Activated CD8-positive, alpha-beta memory T cell treated with anti-CD3 and anti-CD28 coated beads, Interleukin-2, amount 10 ng/mL, durations not matched to agents 7 days and 5 days (primary cell): ENCODE results near the gene COL6A2. TPM values are rescaled to one million over a fixed set of nuclear protein-coding genes. Genes with fewer than 3 reads are reported as not detected.
"Not testable (repeated sequence)": the region's sequence is repeated elsewhere in the genome, so short reads cannot be mapped to it uniquely, and the experiment has no call there.

Source experiments
- ATAC-seq: fragments of 150-1000 bp; cut with Tn5 transposase; one replicate; pipeline ENCODE4 v1.10.0; 2021; ENCODE audit warnings: moderate library complexity
- CTCF ChIA-PET: fragments of 350-600 bp; sonication (Branson Sonifier 250); formaldehyde crosslinking; loops from one replicate; lab custom pipeline; 2021; ENCODE audit warnings: antibody characterized with exemption; lab: Charles Lee
- DNase-seq: peaks from one replicate; pipeline ENCODE4 v3.0.0-alpha.2; 2020
- H3K27ac Mint-ChIP-seq: one replicate; pipeline ENCODE4 v1.8.0; 2021; ENCODE audit warnings: mild to moderate bottlenecking, mixed read lengths
- H3K27me3 Mint-ChIP-seq: one replicate; pipeline ENCODE4 v1.8.0; 2021; ENCODE audit warnings: mixed read lengths
- H3K36me3 Mint-ChIP-seq: one replicate; pipeline ENCODE4 v1.8.0; 2021; ENCODE audit warnings: mild to moderate bottlenecking, mixed read lengths
- H3K4me1 Mint-ChIP-seq: one replicate; pipeline ENCODE4 v1.8.0; 2021; ENCODE audit warnings: mixed read lengths
- H3K4me3 Mint-ChIP-seq: one replicate; pipeline ENCODE4 v1.8.0; 2021; ENCODE audit warnings: mild to moderate bottlenecking, moderate library complexity, mixed read lengths
- H3K9me3 Mint-ChIP-seq: one replicate; pipeline ENCODE4 v1.8.0; 2022; ENCODE audit warnings: low read depth, mixed read lengths
- total RNA-seq, 2 experiments: library from RNA; stranded (reverse); gene quantifications; one replicate each; pipeline ENCODE4 v1.2.3, GENCODE V29; 2021

Gene COL6A2
- total RNA-seq, 2 experiments from 2014 or later: 5.0 to 17.9 TPM

- H3K9me3 Mint-ChIP-seq: no peaks in the 10 kb centered on the region
- no peaks in the 10 kb centered on the region for H3K4me1 Mint-ChIP-seq
- CTCF ChIA-PET: no interaction called here
- H3K4me3 Mint-ChIP-seq: no peak overlapping the region
- DNase-seq (peak; percentile 26), ATAC-seq (no peak)
- H3K27ac Mint-ChIP-seq: no peak overlapping the region
- H3K36me3 Mint-ChIP-seq: no peaks in the 10 kb centered on the region
- peaks cover 16% of the 10 kb centered on the region for H3K27me3 Mint-ChIP-seq
Measured at GRCh38 chr21:46078978-46079351, 18.9 kb upstream of the COL6A2 start.

GRCh38 chr21:46079352-46080170 is 18.4 kb upstream of the COL6A2 start:
- Mint-ChIP-seq H3K27ac (no peak overlapping the region), H3K27me3 (peaks cover 16% of the 10 kb centered on the region), H3K4me3 (no peak overlapping the region), H3K4me1 (no peaks in the 10 kb centered on the region), H3K36me3 (no peaks in the 10 kb centered on the region), H3K9me3 (no peaks in the 10 kb centered on the region)
- peak; percentile 28 for DNase-seq
- CTCF ChIA-PET: no interaction called here
- no peak for ATAC-seq

- Mint-ChIP-seq H3K4me1 (no peaks in the 10 kb centered on the region), H3K4me3 (no peak overlapping the region), H3K36me3 (no peaks in the 10 kb centered on the region), H3K27me3 (peaks cover 11% of the 10 kb centered on the region), H3K27ac (no peak overlapping the region), H3K9me3 (no peaks in the 10 kb centered on the region)
- CTCF ChIA-PET: no interaction called here
- no peak for ATAC-seq
- peak; percentile 39 for DNase-seq
Measured at GRCh38 chr21:46080171-46081021, 17.5 kb upstream of the COL6A2 start.

- ATAC-seq (no peak), DNase-seq (peak; percentile 38)
- Mint-ChIP-seq H3K27me3 (peaks cover 2% of the 10 kb centered on the region), H3K27ac (no peak overlapping the region), H3K4me3 (no peak overlapping the region), H3K9me3 (no peaks in the 10 kb centered on the region), H3K36me3 (no peaks in the 10 kb centered on the region), H3K4me1 (no peaks in the 10 kb centered on the region)
- CTCF ChIA-PET: no interaction called here
Measured at GRCh38 chr21:46081022-46081861, 16.7 kb upstream of the COL6A2 start.

- CTCF ChIA-PET: no interaction called here
- DNase-seq: peak; percentile 18
- H3K9me3 Mint-ChIP-seq: peaks cover 2% of the 10 kb centered on the region
- ATAC-seq: no peak
- H3K27ac Mint-ChIP-seq: no peak overlapping the region
- no peak overlapping the region for H3K4me3 Mint-ChIP-seq
- no peaks in the 10 kb centered on the region for H3K4me1 Mint-ChIP-seq
- no peaks in the 10 kb centered on the region for H3K36me3 Mint-ChIP-seq
- H3K27me3 Mint-ChIP-seq: peaks cover 3% of the 10 kb centered on the region
Measured at GRCh38 chr21:46081862-46082712, 15.8 kb upstream of the COL6A2 start.

- DNase-seq (no peak), ATAC-seq (no peak)
- Mint-ChIP-seq H3K4me1 (no peaks in the 10 kb centered on the region), H3K4me3 (no peak overlapping the region), H3K27ac (no peak overlapping the region), H3K36me3 (no peaks in the 10 kb centered on the region), H3K27me3 (peaks cover 3% of the 10 kb centered on the region), H3K9me3 (peaks cover 2% of the 10 kb centered on the region)
- CTCF ChIA-PET: no interaction called here
Measured at GRCh38 chr21:46082713-46082962, 15.3 kb upstream of the COL6A2 start.

GRCh38 chr21:46082963-46083790 is 14.7 kb upstream of the COL6A2 start:
- Mint-ChIP-seq H3K9me3 (peaks cover 2% of the 10 kb centered on the region), H3K4me1 (no peaks in the 10 kb centered on the region), H3K27me3 (peaks cover 3% of the 10 kb centered on the region), H3K27ac (no peak overlapping the region), H3K4me3 (no peak overlapping the region), H3K36me3 (no peaks in the 10 kb centered on the region)
- peak; percentile 26 for DNase-seq
- CTCF ChIA-PET: no interaction called here
- ATAC-seq: no peak

GRCh38 chr21:46083791-46084561 is 13.9 kb upstream of the COL6A2 start:
- CTCF ChIA-PET: no interaction called here
- no peak for ATAC-seq
- no peak overlapping the region for H3K4me3 Mint-ChIP-seq
- peaks cover 5% of the 10 kb centered on the region for H3K27me3 Mint-ChIP-seq
- DNase-seq: peak; percentile 25
- no peak overlapping the region for H3K27ac Mint-ChIP-seq
- no peaks in the 10 kb centered on the region for H3K36me3 Mint-ChIP-seq
- peaks cover 6% of the 10 kb centered on the region for H3K9me3 Mint-ChIP-seq
- no peaks in the 10 kb centered on the region for H3K4me1 Mint-ChIP-seq

GRCh38 chr21:46084709-46085108 is 13.2 kb upstream of the COL6A2 start:
- Mint-ChIP-seq H3K27ac (no peak overlapping the region), H3K9me3 (peaks cover 6% of the 10 kb centered on the region), H3K36me3 (no peaks in the 10 kb centered on the region), H3K4me3 (no peak overlapping the region), H3K27me3 (peaks cover 5% of the 10 kb centered on the region), H3K4me1 (no peaks in the 10 kb centered on the region)
- peak; percentile 31 for DNase-seq
- ATAC-seq: no peak
- CTCF ChIA-PET: no interaction called here

GRCh38 chr21:46085259-46085658 is 12.7 kb upstream of the COL6A2 start:
- H3K4me1 Mint-ChIP-seq, H3K4me3 Mint-ChIP-seq, H3K27ac Mint-ChIP-seq, DNase-seq, ATAC-seq, H3K36me3 Mint-ChIP-seq, H3K9me3 Mint-ChIP-seq, CTCF ChIA-PET, H3K27me3 Mint-ChIP-seq: not testable (repeated sequence)

- peaks cover 8% of the 10 kb centered on the region for H3K36me3 Mint-ChIP-seq
- no peak overlapping the region for H3K4me3 Mint-ChIP-seq
- CTCF ChIA-PET: no interaction called here
- DNase-seq: no peak
- H3K9me3 Mint-ChIP-seq: peaks cover 16% of the 10 kb centered on the region
- H3K27ac Mint-ChIP-seq: no peak overlapping the region
- no peak for ATAC-seq
- no peaks in the 10 kb centered on the region for H3K4me1 Mint-ChIP-seq
- H3K27me3 Mint-ChIP-seq: peaks cover 5% of the 10 kb centered on the region
Measured at GRCh38 chr21:46087641-46088040, 10.3 kb upstream of the COL6A2 start.

GRCh38 chr21:46088189-46088588 is 9.7 kb upstream of the COL6A2 start:
- no peak for DNase-seq
- CTCF ChIA-PET: no interaction called here
- Mint-ChIP-seq H3K4me3 (no peak overlapping the region), H3K9me3 (peaks cover 16% of the 10 kb centered on the region), H3K27me3 (peaks cover 5% of the 10 kb centered on the region), H3K4me1 (no peaks in the 10 kb centered on the region), H3K27ac (no peak overlapping the region), H3K36me3 (peaks cover 8% of the 10 kb centered on the region)
- ATAC-seq: no peak
